Fibroblast of pulmonary artery (primary cell): ENCODE results near the gene MYBBP1A.

Experiments
- DNase-seq: peaks from one replicate; pipeline ENCODE4 v3.0.0-alpha.2; 2010; ENCODE audit warnings: low read depth
- H3K4me3 ChIP-seq: replicated peaks from 2 replicates; pipeline ENCODE4 v1.5.1; 2011; ENCODE audit warnings: low read depth, mild to moderate bottlenecking, control low read depth, low read length, moderate library complexity
- TF ChIP-seq, protein P1 (sequence below): IDR thresholded peaks from 2 replicates; pipeline ENCODE4 v1.5.1; 2011; ENCODE audit warnings: mild to moderate bottlenecking, control low read depth, low read length, inconsistent platforms; ENCODE audit errors: missing control alignments

MYBBP1A gene

DNA sequence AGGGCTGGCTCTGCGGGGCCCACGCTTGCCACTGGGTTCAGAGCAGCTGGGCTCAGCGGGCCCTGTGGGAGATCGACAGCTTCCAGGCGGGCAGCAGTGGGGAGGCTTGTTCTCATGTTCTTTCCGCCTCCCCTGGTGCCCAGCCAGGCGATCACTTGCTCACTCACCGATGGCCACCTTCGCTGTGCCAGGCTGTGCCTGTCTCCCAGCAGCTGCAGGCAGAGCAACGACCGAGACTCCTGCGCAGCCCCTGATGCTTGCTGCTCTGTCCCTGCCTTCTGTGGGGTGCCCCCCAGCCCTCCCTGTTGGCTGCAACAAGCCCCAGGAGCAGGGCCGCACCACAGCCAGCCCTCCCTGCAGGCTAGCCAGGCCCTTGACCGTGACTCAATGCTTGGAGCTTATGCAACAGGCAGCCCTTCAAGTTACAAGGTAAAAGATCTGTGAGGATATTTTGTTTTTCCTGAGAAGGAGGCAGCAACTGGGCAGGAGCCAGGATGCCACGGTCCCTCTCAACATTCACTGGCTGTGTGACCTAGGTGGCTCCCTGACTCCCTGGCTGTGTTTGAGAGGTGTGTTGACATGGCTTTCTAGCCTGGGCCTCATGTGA lies 66.1 kb downstream of the MYBBP1A start:
- no peak overlapping the region for H3K4me3 ChIP-seq
- no peak for DNase-seq
- TF ChIP-seq, protein P1, sequence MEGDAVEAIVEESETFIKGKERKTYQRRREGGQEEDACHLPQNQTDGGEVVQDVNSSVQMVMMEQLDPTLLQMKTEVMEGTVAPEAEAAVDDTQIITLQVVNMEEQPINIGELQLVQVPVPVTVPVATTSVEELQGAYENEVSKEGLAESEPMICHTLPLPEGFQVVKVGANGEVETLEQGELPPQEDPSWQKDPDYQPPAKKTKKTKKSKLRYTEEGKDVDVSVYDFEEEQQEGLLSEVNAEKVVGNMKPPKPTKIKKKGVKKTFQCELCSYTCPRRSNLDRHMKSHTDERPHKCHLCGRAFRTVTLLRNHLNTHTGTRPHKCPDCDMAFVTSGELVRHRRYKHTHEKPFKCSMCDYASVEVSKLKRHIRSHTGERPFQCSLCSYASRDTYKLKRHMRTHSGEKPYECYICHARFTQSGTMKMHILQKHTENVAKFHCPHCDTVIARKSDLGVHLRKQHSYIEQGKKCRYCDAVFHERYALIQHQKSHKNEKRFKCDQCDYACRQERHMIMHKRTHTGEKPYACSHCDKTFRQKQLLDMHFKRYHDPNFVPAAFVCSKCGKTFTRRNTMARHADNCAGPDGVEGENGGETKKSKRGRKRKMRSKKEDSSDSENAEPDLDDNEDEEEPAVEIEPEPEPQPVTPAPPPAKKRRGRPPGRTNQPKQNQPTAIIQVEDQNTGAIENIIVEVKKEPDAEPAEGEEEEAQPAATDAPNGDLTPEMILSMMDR: no peak
